ENCODE results near the gene MUC12. TPM values are rescaled to one million over a fixed set of nuclear protein-coding genes. Genes with fewer than 3 reads are reported as not detected.
"Not testable (repeated sequence)": the region's sequence is repeated elsewhere in the genome, so short reads cannot be mapped to it uniquely, and the experiment has no call there.

Gene MUC12
- total RNA-seq, 1 donor from 2014 or later: not detected

GRCh38 chr7:100978300-100978699 is 8.9 kb downstream of the MUC12 start:
- DNase-seq (no peak), ATAC-seq (ENCODE audit: poor library complexity) (no peak)
- intact Hi-C loops (cut with DNase I): no loop called here

- ATAC-seq (ENCODE audit: poor library complexity) (no peak), DNase-seq (no peak)
- intact Hi-C loops (cut with DNase I): no loop called here
These were observed 14.3 kb downstream of the MUC12 start for GRCh38 chr7:100983451-100984187.

GRCh38 chr7:100984241-100984918 is 15.0 kb downstream of the MUC12 start:
- DNase-seq; intact Hi-C loops (cut with DNase I); ATAC-seq (ENCODE audit: poor library complexity): not testable (repeated sequence)

- ATAC-seq (ENCODE audit: poor library complexity); intact Hi-C loops (cut with DNase I); DNase-seq: not testable (repeated sequence)
These were observed 15.8 kb downstream of the MUC12 start for GRCh38 chr7:100985033-100985797.

- ATAC-seq (ENCODE audit: poor library complexity): no peak
- no peak for DNase-seq
- intact Hi-C loops (cut with DNase I): no loop called here
These were observed 22.3 kb downstream of the MUC12 start for GRCh38 chr7:100991631-100992030.

GRCh38 chr7:100992280-100992679 is 22.9 kb downstream of the MUC12 start:
- ATAC-seq (ENCODE audit: poor library complexity); DNase-seq; intact Hi-C loops (cut with DNase I): not testable (repeated sequence)

GRCh38 chr7:100994671-100995070 is 25.3 kb downstream of the MUC12 start:
- intact Hi-C loops (cut with DNase I); ATAC-seq (ENCODE audit: poor library complexity); DNase-seq: not testable (repeated sequence)

- intact Hi-C loops (cut with DNase I); ATAC-seq (ENCODE audit: poor library complexity); DNase-seq: not testable (repeated sequence)
These were observed 29.2 kb downstream of the MUC12 start for GRCh38 chr7:100998530-100998929.

GRCh38 chr7:100999334-100999733 is 30.0 kb downstream of the MUC12 start:
- ATAC-seq (ENCODE audit: poor library complexity); DNase-seq; intact Hi-C loops (cut with DNase I): not testable (repeated sequence)

- ATAC-seq (ENCODE audit: poor library complexity); DNase-seq; intact Hi-C loops (cut with DNase I): not testable (repeated sequence)
These were observed 30.7 kb downstream of the MUC12 start for GRCh38 chr7:101000025-101000424.

- intact Hi-C loops (cut with DNase I); DNase-seq; ATAC-seq (ENCODE audit: poor library complexity): not testable (repeated sequence)
These were observed 33.0 kb downstream of the MUC12 start for GRCh38 chr7:101002333-101002732.

GRCh38 chr7:101007361-101007760 is 38.0 kb downstream of the MUC12 start:
- intact Hi-C loops (cut with DNase I); ATAC-seq (ENCODE audit: poor library complexity); DNase-seq: not testable (repeated sequence)

- ATAC-seq (ENCODE audit: poor library complexity) (no peak), DNase-seq (no peak)
- intact Hi-C loops (cut with DNase I): no loop called here
These were observed 40.3 kb downstream of the MUC12 start for GRCh38 chr7:101009629-101010028.

GRCh38 chr7:101012931-101013330 is 43.6 kb downstream of the MUC12 start:
- DNase-seq (no peak), ATAC-seq (ENCODE audit: poor library complexity) (no peak)
- intact Hi-C loops (cut with DNase I): no loop called here

GRCh38 chr7:101015626-101016025 is 46.3 kb downstream of the MUC12 start:
- intact Hi-C loops (cut with DNase I): no loop called here
- DNase-seq: peak; percentile 22
- no peak for ATAC-seq (ENCODE audit: poor library complexity)

- intact Hi-C loops (cut with DNase I): no loop called here
- peak; percentile 76 for DNase-seq
- peak; percentile 94 for ATAC-seq (ENCODE audit: poor library complexity)
These were observed 47.9 kb downstream of the MUC12 start for GRCh38 chr7:101017064-101017777.

GRCh38 chr7:101018271-101019167 is 49.2 kb downstream of the MUC12 start:
- intact Hi-C loops (cut with DNase I): no loop called here

GRCh38 chr7:101020444-101020843 is 51.1 kb downstream of the MUC12 start:
- no peak for DNase-seq
- ATAC-seq (ENCODE audit: poor library complexity): no peak

More at GRCh38 chr7:101018271-101019167, 49.2 kb downstream of the MUC12 start:
- DNase-seq (peak; percentile 36), ATAC-seq (ENCODE audit: poor library complexity) (no peak)

More at GRCh38 chr7:101020444-101020843, 51.1 kb downstream of the MUC12 start:
- intact Hi-C loops (cut with DNase I): no loop called here

All from Right ventricle myocardium superior (tissue), 1 donor.